Measurements from ENCODE around the gene PATE4.

Gene PATE4

DNA sequence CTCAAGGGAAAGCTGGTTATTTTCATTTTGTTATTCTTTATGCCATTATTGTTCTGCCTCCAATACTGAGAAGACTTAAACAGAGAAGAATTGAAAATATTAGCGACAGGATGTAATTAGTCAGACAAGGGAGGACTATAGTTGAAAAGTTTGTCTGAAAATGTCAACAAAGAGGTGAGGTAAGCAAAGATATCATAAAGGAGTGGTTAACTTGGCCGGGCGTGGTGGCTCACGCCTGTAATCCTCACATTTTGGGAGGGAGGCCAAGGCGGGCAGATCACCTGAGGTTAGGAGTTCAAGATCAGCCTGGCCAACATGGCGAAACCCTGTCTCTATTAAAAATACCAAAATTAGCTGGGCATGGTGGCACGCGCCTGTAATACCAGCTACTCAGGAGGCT is 50.3 kb downstream of the PATE4 start:
- H4K8ac ChIP-seq (ENCODE audit: low read length): no peak overlapping the region
- no peak for DNase-seq
- no peaks in the 10 kb centered on the region for H3K36me3 ChIP-seq (ENCODE audit: control insufficient read depth in 1 of 2, insufficient read depth in 2 of 2, low read depth in 1 of 2, low read length in 2 of 2)
- no peak overlapping the region for H2BK120ac ChIP-seq (ENCODE audit: low read depth, low read length)
- peaks cover 0 to 7% of the 10 kb centered on the region in 2 experiments for H3K27me3 ChIP-seq (ENCODE audit: control insufficient read depth in 1 of 2, insufficient read depth in 1 of 2, low read length in 2 of 2)
- no peak overlapping the region for H3K23ac ChIP-seq (ENCODE audit: low read length in 2 of 2)
- no peak overlapping the region for H3K27ac ChIP-seq (ENCODE audit: low read length, poor library complexity, severe bottlenecking)
- no peak overlapping the region for H2AK5ac ChIP-seq (ENCODE audit: low read length, severe bottlenecking)
- 78% methylated on average over 8 of the region's 8 CpGs for WGBS
- no peaks in the 10 kb centered on the region for H3K9me3 ChIP-seq (ENCODE audit: control insufficient read depth, low read length)
- H3K79me1 ChIP-seq (replicated peaks; ENCODE audit: low read length, poor library complexity, severe bottlenecking): no peaks in the 10 kb centered on the region
- peaks cover 2% of the 10 kb centered on the region for H3K4me1 ChIP-seq (ENCODE audit: control insufficient read depth, insufficient read depth, low read depth, low read length)
- H3K4me3 ChIP-seq (ENCODE audit: insufficient read depth in 1 of 2, low read depth in 1 of 2, low read length in 2 of 2): no peak overlapping the region
- H2BK5ac ChIP-seq (ENCODE audit: low read depth, low read length, poor library complexity, severe bottlenecking): no peak overlapping the region
- no peak overlapping the region for H2BK15ac ChIP-seq (ENCODE audit: low read depth, poor library complexity, severe bottlenecking)
- no peak overlapping the region for H3K14ac ChIP-seq (ENCODE audit: low read length in 2 of 2)
- H3K9ac ChIP-seq (ENCODE audit: low read length): no peak overlapping the region
- no peak overlapping the region for H3K4me2 ChIP-seq (ENCODE audit: low read length, poor library complexity, severe bottlenecking)
- H3K18ac ChIP-seq (ENCODE audit: low read depth in 1 of 2, low read length in 2 of 2): no peak overlapping the region
- H2AFZ ChIP-seq (ENCODE audit: low read depth, low read length): no peak overlapping the region
- H4K91ac ChIP-seq (ENCODE audit: low read length): no peak overlapping the region
- no peak overlapping the region for H3K4ac ChIP-seq (ENCODE audit: low read depth in 1 of 2, low read length in 2 of 2)
- no peak overlapping the region for H2BK12ac ChIP-seq (ENCODE audit: low read length in 2 of 2)

DNA sequence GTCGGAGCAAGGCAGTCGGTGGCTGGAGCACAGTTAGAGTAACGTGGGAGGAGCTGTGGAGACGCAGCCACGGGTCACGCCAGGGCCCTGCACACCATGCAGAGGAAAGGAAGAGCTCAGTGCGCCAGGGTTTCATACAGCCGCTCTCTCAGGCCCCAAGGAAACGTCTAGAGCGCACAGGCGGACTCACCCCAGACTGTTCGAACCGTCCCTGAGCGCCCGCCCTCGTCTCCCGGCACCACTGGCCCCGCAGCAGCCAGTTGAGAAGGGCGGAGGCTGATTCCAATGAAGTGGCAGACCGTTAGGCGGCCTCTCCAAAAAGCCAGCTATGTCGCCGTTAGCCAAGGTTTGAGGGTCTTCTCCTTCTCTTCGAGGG is 53.9 kb downstream of the PATE4 start:
- no peak overlapping the region for H3K18ac ChIP-seq (ENCODE audit: low read depth in 1 of 2, low read length in 2 of 2)
- peak overlapping the region; percentile 99 for H2AFZ ChIP-seq (ENCODE audit: low read depth, low read length)
- no peak overlapping the region for H3K4me2 ChIP-seq (ENCODE audit: low read length, poor library complexity, severe bottlenecking)
- H3K4me1 ChIP-seq (ENCODE audit: control insufficient read depth, insufficient read depth, low read depth, low read length): peaks cover 6% of the 10 kb centered on the region
- 91% methylated on average over 24 of the region's 24 CpGs for WGBS
- H4K8ac ChIP-seq (ENCODE audit: low read length): no peak overlapping the region
- no peaks in the 10 kb centered on the region for H3K36me3 ChIP-seq (ENCODE audit: control insufficient read depth in 1 of 2, insufficient read depth in 2 of 2, low read depth in 1 of 2, low read length in 2 of 2)
- peaks cover 2% of the 10 kb centered on the region for H3K79me1 ChIP-seq (replicated peaks; ENCODE audit: low read length, poor library complexity, severe bottlenecking)
- H3K23ac ChIP-seq (ENCODE audit: low read length in 2 of 2): no peak overlapping the region
- DNase-seq: no peak
- peak overlapping the region in 1 of 2 experiments; percentile 94 for H3K4me3 ChIP-seq (ENCODE audit: insufficient read depth in 1 of 2, low read depth in 1 of 2, low read length in 2 of 2)
- H2BK15ac ChIP-seq (ENCODE audit: low read depth, poor library complexity, severe bottlenecking): no peak overlapping the region
- peak overlapping the region in 1 of 2 experiments; percentile 66 for H2BK12ac ChIP-seq (ENCODE audit: low read length in 2 of 2)
- peak overlapping the region; percentile 2 for H4K91ac ChIP-seq (ENCODE audit: low read length)
- H3K14ac ChIP-seq (ENCODE audit: low read length in 2 of 2): no peak overlapping the region
- H3K27ac ChIP-seq (ENCODE audit: low read length, poor library complexity, severe bottlenecking): no peak overlapping the region
- H3K4ac ChIP-seq (ENCODE audit: low read depth in 1 of 2, low read length in 2 of 2): no peak overlapping the region
- no peaks in the 10 kb centered on the region for H3K27me3 ChIP-seq (ENCODE audit: control insufficient read depth in 1 of 2, insufficient read depth in 1 of 2, low read length in 2 of 2)
- no peak overlapping the region for H2AK5ac ChIP-seq (ENCODE audit: low read length, severe bottlenecking)
- H3K9me3 ChIP-seq (ENCODE audit: control insufficient read depth, low read length): no peaks in the 10 kb centered on the region
- H2BK5ac ChIP-seq (ENCODE audit: low read depth, low read length, poor library complexity, severe bottlenecking): no peak overlapping the region
- H2BK120ac ChIP-seq (ENCODE audit: low read depth, low read length): no peak overlapping the region
- peak overlapping the region; percentile 88 for H3K9ac ChIP-seq (ENCODE audit: low read length)

DNA sequence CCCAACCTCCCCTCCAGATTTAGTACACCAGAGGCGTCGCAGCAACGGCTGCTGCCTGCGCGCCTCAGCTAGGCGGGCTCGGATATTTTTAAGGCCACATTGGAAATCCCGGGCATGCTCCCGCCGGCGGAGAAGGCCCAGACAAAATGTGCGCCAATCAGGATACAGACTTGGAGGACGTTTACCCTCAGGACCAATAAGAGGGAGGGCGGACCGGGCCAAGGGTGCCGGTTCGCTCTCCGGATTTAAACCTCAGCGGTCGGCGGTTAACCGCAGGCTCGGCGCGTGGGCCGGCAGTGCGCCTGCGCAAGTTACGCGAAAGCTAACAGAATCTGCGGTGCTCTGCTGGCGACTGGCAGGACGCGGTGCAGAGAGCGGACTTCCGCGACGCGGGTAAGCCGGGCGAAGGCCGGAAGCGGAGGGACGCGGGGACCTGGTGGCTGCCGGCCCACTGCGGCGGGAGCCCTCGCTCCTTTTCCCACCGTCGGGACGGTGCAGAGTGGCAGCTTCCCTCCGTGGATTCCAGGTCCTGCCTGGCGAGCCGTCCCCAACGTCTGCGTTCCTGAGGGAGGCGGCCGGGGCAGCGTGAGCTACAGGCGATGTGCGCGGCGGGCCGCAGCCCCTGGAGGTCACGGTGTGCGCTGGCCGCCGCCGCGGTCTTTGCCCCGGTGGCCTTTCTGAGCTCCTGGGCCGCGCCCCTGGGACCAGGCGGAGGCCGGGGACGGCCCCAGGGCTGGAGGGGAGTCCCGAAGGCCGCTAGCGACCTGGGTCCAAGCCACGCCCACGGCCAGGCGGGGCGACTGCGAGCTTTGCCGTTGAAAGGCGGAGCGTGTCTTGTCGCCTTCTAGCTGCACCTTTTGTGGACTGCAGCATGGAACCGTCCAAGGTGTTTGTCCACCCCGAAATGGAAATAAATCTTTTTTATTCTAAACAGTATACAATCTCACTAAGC is 54.5 kb downstream of the PATE4 start, which contains the start of gene HYLS1:
Gene HYLS1, plus strand, starts transcription at position 296 of the 952 bp plus-strand sequence. CDS start 11,701 bp downstream, outside the sequence.
- Histone ChIP-seq H3K9ac (ENCODE audit: low read length) (peak within 1 kb of the TSS; percentile 88), H3K36me3 (ENCODE audit: control insufficient read depth in 1 of 2, insufficient read depth in 2 of 2, low read depth in 1 of 2, low read length in 2 of 2) (peaks cover 0 to 2% of the 10 kb centered on the region in 2 experiments), H2AK5ac (ENCODE audit: low read length, severe bottlenecking) (no peak within 1 kb of the TSS), H3K4me1 (ENCODE audit: control insufficient read depth, insufficient read depth, low read depth, low read length) (peaks cover 6% of the 10 kb centered on the region), H4K91ac (ENCODE audit: low read length) (peak within 1 kb of the TSS; percentile 36), H3K79me1 (replicated peaks; ENCODE audit: low read length, poor library complexity, severe bottlenecking) (peaks cover 2% of the 10 kb centered on the region), H3K9me3 (ENCODE audit: control insufficient read depth, low read length) (no peaks in the 10 kb centered on the region), H4K8ac (ENCODE audit: low read length) (peak within 1 kb of the TSS; percentile 96), H2BK5ac (ENCODE audit: low read depth, low read length, poor library complexity, severe bottlenecking) (peak within 1 kb of the TSS; percentile 95), H2BK15ac (ENCODE audit: low read depth, poor library complexity, severe bottlenecking) (peak within 1 kb of the TSS; percentile 89), H3K4me3 (ENCODE audit: insufficient read depth in 1 of 2, low read depth in 1 of 2, low read length in 2 of 2) (peak within 1 kb of the TSS; percentile 79 to 94), H3K18ac (ENCODE audit: low read depth in 1 of 2, low read length in 2 of 2) (peak within 1 kb of the TSS; percentile 92 to 97), H3K27ac (ENCODE audit: low read length, poor library complexity, severe bottlenecking) (peak within 1 kb of the TSS; percentile 35), H2BK120ac (ENCODE audit: low read depth, low read length) (no peak within 1 kb of the TSS), H3K23ac (ENCODE audit: low read length in 2 of 2) (peak within 1 kb of the TSS in 1 of 2 experiments; percentile 46), H2BK12ac (ENCODE audit: low read length in 2 of 2) (peak within 1 kb of the TSS; percentile 66 to 72), H3K27me3 (ENCODE audit: control insufficient read depth in 1 of 2, insufficient read depth in 1 of 2, low read length in 2 of 2) (no peaks in the 10 kb centered on the region), H3K14ac (ENCODE audit: low read length in 2 of 2) (peak within 1 kb of the TSS in 1 of 2 experiments; percentile 91), H3K4ac (ENCODE audit: low read depth in 1 of 2, low read length in 2 of 2) (peak within 1 kb of the TSS; percentile 62 to 95), H3K4me2 (ENCODE audit: low read length, poor library complexity, severe bottlenecking) (peak within 1 kb of the TSS; percentile 64), H2AFZ (ENCODE audit: low read depth, low read length) (peak within 1 kb of the TSS; percentile 99)
- 6% methylated on average over 74 of the region's 91 CpGs for WGBS
- peak; percentile 94 for DNase-seq
